SK-N-MC (cell line): Measurements from ENCODE around the gene PTPRK.

ENCODE experiments used
- FOXP2 ChIP-seq: optimal IDR thresholded peaks from 2 replicates; pipeline ENCODE3; 2011; ENCODE audit warnings: mild to moderate bottlenecking, moderate library complexity; ENCODE audit not compliant: insufficient read depth; ENCODE audit errors: extremely low read length, control extremely low read depth
- POLR2AphosphoS5 ChIP-seq: IDR thresholded peaks from 2 replicates; pipeline ENCODE4 v1.6.1; 2012; ENCODE audit warnings: mild to moderate bottlenecking, low read depth, low read length, borderline replicate concordance

DNA sequence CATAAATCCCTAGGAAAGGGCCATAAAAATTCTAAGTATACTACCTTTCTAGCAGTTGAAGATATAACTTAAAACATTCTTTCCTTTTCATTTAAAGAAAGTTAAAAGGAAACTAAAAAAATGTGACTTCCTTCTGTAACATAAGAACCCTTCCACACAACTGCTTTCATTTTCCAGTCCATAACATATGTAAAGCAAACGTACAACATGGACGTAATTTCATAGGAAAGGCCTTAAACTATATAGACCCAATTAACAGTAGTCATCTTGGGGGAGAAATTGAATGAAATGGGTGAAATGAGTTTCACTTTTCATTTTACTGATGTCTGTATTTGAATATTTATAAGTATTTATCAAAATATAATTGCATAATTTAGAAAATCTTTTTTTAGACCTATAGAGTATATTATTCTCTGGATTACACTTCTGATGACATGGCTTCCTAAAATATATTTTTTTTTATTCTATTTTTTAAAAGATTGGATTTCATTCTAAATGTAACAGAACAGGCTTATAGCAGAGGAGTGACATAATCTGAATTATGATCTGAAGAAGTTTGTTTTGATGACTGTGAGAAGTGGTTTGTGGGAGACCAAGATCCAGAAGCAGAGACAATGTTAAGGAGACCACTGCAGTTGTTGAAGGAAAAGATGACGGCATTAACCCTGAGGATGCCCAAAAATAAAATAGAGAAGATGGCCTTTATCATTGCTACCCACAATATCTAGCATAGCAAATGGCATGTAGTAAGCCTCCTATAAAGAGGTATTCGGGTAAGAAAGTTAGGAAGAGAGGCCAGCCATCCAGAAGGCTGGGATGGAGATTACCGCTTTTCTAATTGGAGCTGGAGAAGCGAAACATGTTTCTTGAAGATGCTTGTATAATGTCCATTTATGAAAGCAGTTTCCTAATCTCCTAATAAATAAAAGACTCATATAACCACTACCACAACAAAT, 260.4 kb downstream of the PTPRK start:
- TF ChIP-seq POLR2AphosphoS5 (no peak), FOXP2 (no peak)
